ENCODE results near the gene OR6J1. TPM values are rescaled to one million over a fixed set of nuclear protein-coding genes. Genes with fewer than 3 reads are reported as not detected.
"Not testable (repeated sequence)": the region's sequence is repeated elsewhere in the genome, so short reads cannot be mapped to it uniquely, and the experiment has no call there.

The OR6J1 gene
- not detected for total RNA-seq
- long read RNA-seq, result 0 reads

- no peak for DNase-seq (ENCODE audit: low spot score)
These were observed at the start of gene OR6J1 for GRCh38 chr14:22644305-22644635. Gene OR6J1 (minus strand): TSS chr14:22644352. CDS start chr14:22634811, 9,541 bp downstream.

- no peak for DNase-seq (ENCODE audit: low spot score)
These were observed 48.0 kb upstream of the OR6J1 start for GRCh38 chr14:22692194-22692593.

GRCh38 chr14:22691171-22691570, 47.0 kb upstream of the OR6J1 start:
- no peak for DNase-seq (ENCODE audit: low spot score)

- DNase-seq (ENCODE audit: low spot score), result no peak
These were observed 45.0 kb upstream of the OR6J1 start for GRCh38 chr14:22689199-22689598.

- not testable (repeated sequence) for DNase-seq (ENCODE audit: low spot score)
These were observed 43.8 kb upstream of the OR6J1 start for GRCh38 chr14:22687969-22688368.

GRCh38 chr14:22686176-22686611, 42.0 kb upstream of the OR6J1 start:
- DNase-seq (ENCODE audit: low spot score), result not testable (repeated sequence)

GRCh38 chr14:22685467-22685866, 41.3 kb upstream of the OR6J1 start:
- DNase-seq (ENCODE audit: low spot score), result no peak

GRCh38 chr14:22683428-22683827, 39.3 kb upstream of the OR6J1 start:
- not testable (repeated sequence) for DNase-seq (ENCODE audit: low spot score)

GRCh38 chr14:22678221-22678620, 34.1 kb upstream of the OR6J1 start:
- DNase-seq (ENCODE audit: low spot score), result no peak

- DNase-seq (ENCODE audit: low spot score), result not testable (repeated sequence)
These were observed 33.4 kb upstream of the OR6J1 start for GRCh38 chr14:22677551-22677950.

- no peak for DNase-seq (ENCODE audit: low spot score)
These were observed 27.5 kb upstream of the OR6J1 start for GRCh38 chr14:22671622-22672021.

- no peak for DNase-seq (ENCODE audit: low spot score)
These were observed 24.7 kb upstream of the OR6J1 start for GRCh38 chr14:22668863-22669262.

GRCh38 chr14:22668417-22668816, 24.3 kb upstream of the OR6J1 start:
- DNase-seq (ENCODE audit: low spot score), result no peak

GRCh38 chr14:22667881-22668280, 23.7 kb upstream of the OR6J1 start:
- no peak for DNase-seq (ENCODE audit: low spot score)

GRCh38 chr14:22666203-22666893, 22.2 kb upstream of the OR6J1 start:
- DNase-seq (ENCODE audit: low spot score), result no peak

- no peak for DNase-seq (ENCODE audit: low spot score)
These were observed 20.1 kb upstream of the OR6J1 start for GRCh38 chr14:22664261-22664660.

- no peak for DNase-seq (ENCODE audit: low spot score)
These were observed 16.5 kb upstream of the OR6J1 start for GRCh38 chr14:22660654-22661053.

GRCh38 chr14:22658946-22659345, 14.8 kb upstream of the OR6J1 start:
- no peak for DNase-seq (ENCODE audit: low spot score)

GRCh38 chr14:22657861-22658260, 13.7 kb upstream of the OR6J1 start:
- DNase-seq (ENCODE audit: low spot score), result no peak

GRCh38 chr14:22656945-22657731, 13.0 kb upstream of the OR6J1 start:
- no peak for DNase-seq (ENCODE audit: low spot score)

- no peak for DNase-seq (ENCODE audit: low spot score)
These were observed 12.1 kb upstream of the OR6J1 start for GRCh38 chr14:22656226-22656625.

- DNase-seq (ENCODE audit: low spot score), result no peak
These were observed 9.0 kb upstream of the OR6J1 start for GRCh38 chr14:22653012-22653621.

All from mesenteric fat pad (tissue), 1 donor.